GM23338 (cell line): ENCODE data around the gene SH2D4B. TPM values are rescaled to one million over a fixed set of nuclear protein-coding genes. Genes with fewer than 3 reads are reported as not detected.

Experiments used
- ATAC-seq: fragments of 200-7000 bp; cut with Tn5 transposase; 3 replicates; pipeline ENCODE4 v1.9.1; 2020
- DNase-seq: peaks from one replicate; pipeline ENCODE4 v3.0.0-alpha.2; 2015; ENCODE audit warnings: low spot score
- H2AFZ ChIP-seq: fragments of 200-600 bp; sonication (generic); 2 replicates; pipeline ENCODE4 v1.8.0; 2016; ENCODE audit warnings: antibody characterized with exemption, mild to moderate bottlenecking, moderate library complexity
- H3F3A ChIP-seq: fragments of 200-600 bp; sonication (generic); replicated peaks from 2 replicates; pipeline ENCODE4 v1.8.0; 2017; ENCODE audit warnings: antibody characterized with exemption, mixed run types, low read depth
- H3K27ac ChIP-seq: fragments of 200-600 bp; sonication (generic); 2 replicates; pipeline ENCODE4 v1.6.1; 2016; ENCODE audit warnings: low read depth
- H3K27me3 ChIP-seq: fragments of 200-600 bp; sonication (generic); 2 replicates; pipeline ENCODE4 v1.8.0; 2016; ENCODE audit warnings: mild to moderate bottlenecking, mixed run types, moderate library complexity; ENCODE audit not compliant: insufficient read depth
- H3K36me3 ChIP-seq: fragments of 200-600 bp; sonication (generic); 2 replicates; pipeline ENCODE4 v1.8.0; 2016; ENCODE audit warnings: mild to moderate bottlenecking; ENCODE audit not compliant: insufficient read depth
- H3K4me1 ChIP-seq: fragments of 200-600 bp; sonication (generic); 2 replicates; pipeline ENCODE4 v1.8.0; 2016; ENCODE audit warnings: mild to moderate bottlenecking, moderate library complexity; ENCODE audit not compliant: insufficient read depth
- H3K4me2 ChIP-seq: fragments of 200-600 bp; sonication (generic); 2 replicates; pipeline ENCODE4 v1.7.1; 2017; ENCODE audit warnings: mixed run types
- H3K4me3 ChIP-seq: fragments of 200-600 bp; sonication (generic); 2 replicates; pipeline ENCODE4 v1.6.1; 2016; ENCODE audit warnings: mixed run types
- H3K79me2 ChIP-seq: fragments of 200-600 bp; sonication (generic); replicated peaks from 2 replicates; pipeline ENCODE4 v1.8.0; 2017; ENCODE audit warnings: mild to moderate bottlenecking; ENCODE audit not compliant: insufficient read depth
- H3K9me2 ChIP-seq: fragments of 200-600 bp; sonication (generic); 2 replicates; pipeline ENCODE4 v1.8.0; 2017; ENCODE audit not compliant: insufficient read depth
- H4K20me1 ChIP-seq: fragments of 200-600 bp; sonication (generic); replicated peaks from 2 replicates; pipeline ENCODE4 v1.8.0; 2017; ENCODE audit warnings: mild to moderate bottlenecking; ENCODE audit not compliant: insufficient read depth
- H3K27ac Mint-ChIP-seq: 2 replicates; pipeline ENCODE4 v1.8.0; 2020; ENCODE audit warnings: inconsistent platforms, mild to moderate bottlenecking, moderate library complexity, mixed read lengths
- H3K27me3 Mint-ChIP-seq: 3 replicates; pipeline ENCODE4 v1.8.0; 2022; ENCODE audit warnings: low read depth, mild to moderate bottlenecking, moderate library complexity, mixed read lengths, inconsistent platforms; ENCODE audit not compliant: insufficient read depth, poor library complexity
- H3K36me3 Mint-ChIP-seq: 3 replicates; pipeline ENCODE4 v1.8.0; 2021; ENCODE audit warnings: low read depth, mild to moderate bottlenecking, inconsistent platforms, moderate library complexity, mixed read lengths
- H3K4me1 Mint-ChIP-seq: 3 replicates; pipeline ENCODE4 v1.8.0; 2020; ENCODE audit warnings: mild to moderate bottlenecking, inconsistent platforms, mixed read lengths
- H3K4me3 Mint-ChIP-seq: 3 replicates; pipeline ENCODE4 v1.8.0; 2021; ENCODE audit warnings: moderate library complexity, mild to moderate bottlenecking, inconsistent platforms, mixed read lengths
- H3K9me3 Mint-ChIP-seq: 3 replicates; pipeline ENCODE4 v1.8.0; 2020; ENCODE audit warnings: moderate library complexity, mild to moderate bottlenecking, inconsistent platforms, mixed read lengths
- CREB1 ChIP-seq: fragments of 250-450 bp; sonication (Bioruptor Pico); IDR thresholded peaks from 2 replicates; pipeline ENCODE4 v1.5.0; 2020; ENCODE audit warnings: low read depth, mild to moderate bottlenecking, moderate library complexity
- CTCF ChIP-seq, 2 experiments: fragments of 200-600 bp in 1 of 2; sonication (generic) in 1 of 2; conservative IDR thresholded peaks; 2 replicates each; pipeline versions ENCODE4 v1.5.1 to v1.6.1; 2016 to 2017; ENCODE audit warnings: antibody characterized with exemption in 2 of 2, low read depth in 2 of 2, mild to moderate bottlenecking in 2 of 2, moderate library complexity in 1 of 2
- ETS1 ChIP-seq: IDR thresholded peaks from 2 replicates; pipeline ENCODE4 v1.6.1; 2016; ENCODE audit warnings: antibody characterized with exemption
- EZH2 ChIP-seq: fragments of 200-600 bp; sonication (generic); IDR thresholded peaks from one replicate; pipeline ENCODE4 v1.8.0; 2017; ENCODE audit warnings: antibody characterized with exemption, mild to moderate bottlenecking, low read depth; ENCODE audit not compliant: unreplicated experiment
- EZH2phosphoT487 ChIP-seq: fragments of 200-600 bp; sonication (generic); IDR thresholded peaks from one replicate; pipeline ENCODE4 v1.8.1; 2018; ENCODE audit warnings: antibody characterized with exemption; ENCODE audit not compliant: unreplicated experiment
- JUNB ChIP-seq: IDR thresholded peaks from one replicate; pipeline ENCODE4 v1.6.1; 2016; ENCODE audit warnings: antibody characterized with exemption; ENCODE audit not compliant: unreplicated experiment
- NANOG ChIP-seq: IDR thresholded peaks from 2 replicates; pipeline ENCODE4 v1.6.1; 2016; ENCODE audit warnings: antibody characterized with exemption, borderline replicate concordance
- POLR2AphosphoS5 ChIP-seq: IDR thresholded peaks from 2 replicates; pipeline ENCODE4 v1.6.1; 2016; ENCODE audit warnings: antibody characterized with exemption, low read depth
- REST ChIP-seq: IDR thresholded peaks from one replicate; pipeline ENCODE4 v1.6.1; 2018; ENCODE audit warnings: antibody characterized with exemption; ENCODE audit not compliant: unreplicated experiment
- STAT1 ChIP-seq: IDR thresholded peaks from one replicate; pipeline ENCODE4 v1.6.1; 2016; ENCODE audit warnings: antibody characterized with exemption; ENCODE audit not compliant: unreplicated experiment
- ZNF114 ChIP-seq: fragments of 250-450 bp; sonication (Bioruptor Pico); IDR thresholded peaks from 2 replicates; pipeline ENCODE4 v1.5.0; 2020; ENCODE audit warnings: mild to moderate bottlenecking, moderate library complexity
- ZNF331 ChIP-seq: fragments of 250-450 bp; sonication (Bioruptor Pico); IDR thresholded peaks from 2 replicates; pipeline ENCODE4 v1.5.0; 2020; ENCODE audit warnings: low read depth, mild to moderate bottlenecking, moderate library complexity
- ZNF462 ChIP-seq: fragments of 250-450 bp; sonication (Bioruptor Pico); IDR thresholded peaks from 2 replicates; pipeline ENCODE4 v1.5.0; 2020; ENCODE audit warnings: mild to moderate bottlenecking, moderate library complexity
- polyA plus RNA-seq: library from polyadenylated mRNA; unstranded; fragments of >200 nt; fragmentation: Nextera tagmentation; extraction: Ambion mirVana; gene quantifications from 2 replicates; pipeline ENCODE4 v1.2.1, GENCODE V29; 2016
- total RNA-seq: library from RNA; depleted of rRNA; stranded (reverse); fragments of >200 nt; shearing (Covaris generic); gene quantifications from 2 replicates; pipeline ENCODE4 v1.2.3, GENCODE V29; 2014

The SH2D4B gene
- total and polyA plus RNA-seq, 2 experiments from 2014 or later = 0.08 TPM; not detected in 1

- no peaks in the 10 kb centered on the region for H3K27me3 ChIP-seq
- no peaks in the 10 kb centered on the region for H4K20me1 ChIP-seq
- no peaks in the 10 kb centered on the region; the same call in 2 of the 3 replicates for H3K36me3 Mint-ChIP-seq
- H3K4me3 ChIP-seq = no peak overlapping the region
- no peak overlapping the region for H3K27ac ChIP-seq
- H3K9me3 Mint-ChIP-seq = no peaks in the 10 kb centered on the region; the same call in 2 of the 3 replicates
- no peaks in the 10 kb centered on the region for H3K4me1 ChIP-seq
- H3K4me1 Mint-ChIP-seq = no peaks in the 10 kb centered on the region; the same call in 2 of the 3 replicates
- H2AFZ ChIP-seq = no peak overlapping the region
- no peaks in the 10 kb centered on the region for H3F3A ChIP-seq
- H3K36me3 ChIP-seq = no peaks in the 10 kb centered on the region
- no peaks in the 10 kb centered on the region for H3K9me2 ChIP-seq
- DNase-seq (no peak), ATAC-seq (no peak)
- peaks cover 14% of the 10 kb centered on the region for H3K27me3 Mint-ChIP-seq
- no peak overlapping the region for H3K4me2 ChIP-seq
- H3K27ac Mint-ChIP-seq = no peak overlapping the region
- no peak overlapping the region for H3K4me3 Mint-ChIP-seq
- TF ChIP-seq EZH2phosphoT487 (no peak), CREB1 (CRISPR knock-in tag) (no peak), JUNB (no peak), ZNF462 (CRISPR knock-in tag) (no peak), REST (no peak), ETS1 (no peak), CTCF (conservative IDR thresholded peaks at IDR 0.05; ENCODE audit: low read depth in 2 of 2) (no peak), ZNF114 (no peak), POLR2AphosphoS5 (no peak), ZNF331 (CRISPR knock-in tag) (no peak), STAT1 (no peak), EZH2 (no peak), NANOG (no peak)
- H3K79me2 ChIP-seq = no peaks in the 10 kb centered on the region
Observed at GRCh38 chr10:80542652-80543318, 5.1 kb downstream of the SH2D4B start.
